ENCODE data around the gene DGKB.

DNA sequence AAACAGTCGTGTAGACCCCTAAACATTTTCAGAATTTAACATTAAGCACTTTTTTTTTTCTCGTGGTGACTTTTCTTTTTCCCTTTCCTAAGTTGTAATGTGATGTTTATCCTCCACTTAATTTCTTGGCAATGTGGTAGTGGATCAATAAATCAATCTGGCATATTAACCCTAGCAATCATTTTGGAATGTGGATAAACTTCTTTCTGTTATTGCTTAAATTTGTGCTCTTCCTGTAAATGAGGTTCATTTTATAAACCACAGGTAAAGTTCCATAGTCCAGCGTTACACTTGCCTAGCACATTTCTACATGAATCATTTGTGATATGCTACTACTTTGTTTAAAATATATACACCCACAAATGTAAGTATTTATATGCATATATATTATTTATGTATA lies 665.7 kb downstream of the DGKB start:
- TF ChIP-seq, protein P1, sequence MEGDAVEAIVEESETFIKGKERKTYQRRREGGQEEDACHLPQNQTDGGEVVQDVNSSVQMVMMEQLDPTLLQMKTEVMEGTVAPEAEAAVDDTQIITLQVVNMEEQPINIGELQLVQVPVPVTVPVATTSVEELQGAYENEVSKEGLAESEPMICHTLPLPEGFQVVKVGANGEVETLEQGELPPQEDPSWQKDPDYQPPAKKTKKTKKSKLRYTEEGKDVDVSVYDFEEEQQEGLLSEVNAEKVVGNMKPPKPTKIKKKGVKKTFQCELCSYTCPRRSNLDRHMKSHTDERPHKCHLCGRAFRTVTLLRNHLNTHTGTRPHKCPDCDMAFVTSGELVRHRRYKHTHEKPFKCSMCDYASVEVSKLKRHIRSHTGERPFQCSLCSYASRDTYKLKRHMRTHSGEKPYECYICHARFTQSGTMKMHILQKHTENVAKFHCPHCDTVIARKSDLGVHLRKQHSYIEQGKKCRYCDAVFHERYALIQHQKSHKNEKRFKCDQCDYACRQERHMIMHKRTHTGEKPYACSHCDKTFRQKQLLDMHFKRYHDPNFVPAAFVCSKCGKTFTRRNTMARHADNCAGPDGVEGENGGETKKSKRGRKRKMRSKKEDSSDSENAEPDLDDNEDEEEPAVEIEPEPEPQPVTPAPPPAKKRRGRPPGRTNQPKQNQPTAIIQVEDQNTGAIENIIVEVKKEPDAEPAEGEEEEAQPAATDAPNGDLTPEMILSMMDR (IDR thresholded peaks at IDR 0.05): no peak
- no peak for TF ChIP-seq POLR2A (IDR thresholded peaks at IDR 0.05)

Data from body of pancreas (tissue), 4 donors.